AG10803 (cell line): ENCODE measurements around the gene TRIM52.
A peak's percentile ranks its signal among the peaks of the same experiment; 100 is the strongest.

Experiments
- DNase-seq: peaks from one replicate; pipeline ENCODE4 v3.0.0; 2010; ENCODE audit warnings: low read depth
- H3K4me3 ChIP-seq: 2 replicates; pipeline ENCODE4 v1.5.1; 2011; ENCODE audit warnings: mild to moderate bottlenecking, low read length, control low read depth
- CTCF ChIP-seq: conservative IDR thresholded peaks from 2 replicates; pipeline ENCODE4 v1.5.1; 2011; ENCODE audit warnings: mild to moderate bottlenecking, low read length, control low read depth, inconsistent platforms

The TRIM52 gene

DNA sequence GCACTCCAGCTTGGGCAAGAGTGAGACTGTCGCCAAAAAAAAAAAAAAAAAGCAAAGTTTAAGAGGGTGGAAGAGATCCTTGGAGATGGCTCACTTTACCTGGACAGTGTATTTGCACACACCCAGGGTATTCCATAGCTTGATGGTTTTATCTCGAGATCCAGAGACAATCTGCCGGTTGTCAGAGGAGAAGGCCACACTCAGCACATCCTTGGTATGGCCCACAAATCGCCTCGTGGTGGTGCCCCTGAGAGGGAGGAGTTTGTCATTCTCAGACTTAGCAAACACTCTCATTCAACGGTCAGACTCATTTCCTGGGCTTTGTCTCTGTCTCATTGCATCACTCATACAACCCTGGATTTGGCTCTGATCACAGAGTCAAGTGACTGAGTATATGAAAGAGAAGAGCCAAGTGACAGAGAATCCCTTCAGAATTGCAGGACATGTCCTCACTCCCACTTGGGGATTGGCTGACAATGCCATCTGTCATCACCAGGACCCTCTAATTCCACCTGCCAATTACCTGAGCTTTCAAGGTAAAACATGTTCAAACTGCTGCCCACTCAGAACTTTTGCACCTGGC is 19.5 kb downstream of the TRIM52 start:
- DNase-seq = peak; percentile 85
- H3K4me3 ChIP-seq = peak overlapping the region; percentile 98
- TF ChIP-seq CTCF = 0 out of 2 replicates have a peak, but pooled peaks have one; percentile 12

DNA sequence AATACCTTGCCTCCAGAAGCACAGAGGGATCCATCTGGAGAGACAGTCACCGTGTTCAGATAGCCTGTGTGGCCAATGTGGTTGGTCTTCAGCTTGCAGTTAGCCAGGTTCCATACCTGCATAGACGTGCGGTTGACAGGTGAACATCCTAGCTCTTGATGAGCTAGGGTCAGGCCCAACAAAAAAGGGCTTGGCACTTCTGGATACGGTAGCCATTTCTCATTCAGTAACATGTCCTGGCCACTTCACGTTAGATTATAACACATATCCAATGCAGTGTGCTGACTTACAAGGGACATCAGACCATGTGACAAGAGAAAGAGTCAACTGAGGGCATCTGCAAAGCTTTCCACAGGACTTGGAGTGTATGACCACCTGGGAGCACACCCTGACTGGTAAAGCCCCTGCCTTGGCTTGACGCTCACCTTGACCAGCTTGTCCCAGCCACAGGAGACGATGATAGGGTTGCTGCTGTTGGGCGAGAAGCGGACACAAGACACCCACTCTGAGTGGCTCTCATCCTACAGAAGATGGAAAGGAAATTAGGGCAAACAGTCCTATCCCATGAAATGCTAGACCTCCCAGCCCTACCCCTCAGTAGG is 21.8 kb downstream of the TRIM52 start:
- no peak for DNase-seq
- H3K4me3 ChIP-seq = no peak overlapping the region
- no peak for TF ChIP-seq CTCF

- no peak for TF ChIP-seq CTCF
- no peak overlapping the region for H3K4me3 ChIP-seq
- no peak for DNase-seq
Measured at GRCh38 chr5:181237729-181238385, 23.1 kb downstream of the TRIM52 start.

DNA sequence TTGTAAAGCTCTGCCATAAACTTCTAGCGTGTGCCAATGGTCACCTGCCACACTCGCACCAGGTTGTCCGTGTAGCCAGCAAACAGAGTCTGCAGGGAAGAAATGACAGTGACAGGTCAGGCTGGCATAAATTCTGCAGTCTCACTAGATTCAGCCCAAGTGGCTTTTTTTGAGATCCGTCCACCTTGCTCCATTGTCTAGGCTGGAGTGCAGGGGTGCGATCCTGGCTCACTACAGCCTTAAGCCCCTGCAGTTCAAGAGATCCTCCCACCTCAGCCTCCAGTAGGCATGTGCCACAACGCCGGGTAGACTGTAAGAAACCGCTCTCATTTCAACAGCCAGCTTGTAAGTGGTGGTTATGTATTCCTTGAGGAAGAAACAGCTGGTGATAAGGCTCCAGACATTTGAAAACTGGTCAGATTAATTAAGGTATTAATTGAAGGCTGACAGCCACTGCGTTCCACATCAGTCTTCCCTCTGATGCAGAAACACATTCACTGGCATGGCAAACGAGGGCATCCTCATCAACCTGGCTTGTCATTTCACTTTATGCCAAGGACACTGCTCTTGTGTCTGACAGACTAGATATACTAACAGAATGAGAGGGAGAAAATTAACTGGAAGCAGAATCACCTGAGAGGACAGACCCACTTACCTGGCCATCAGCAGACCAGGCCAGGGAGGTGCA is 23.8 kb downstream of the TRIM52 start:
- no peak overlapping the region for H3K4me3 ChIP-seq
- TF ChIP-seq CTCF = no peak
- DNase-seq = no peak

DNA sequence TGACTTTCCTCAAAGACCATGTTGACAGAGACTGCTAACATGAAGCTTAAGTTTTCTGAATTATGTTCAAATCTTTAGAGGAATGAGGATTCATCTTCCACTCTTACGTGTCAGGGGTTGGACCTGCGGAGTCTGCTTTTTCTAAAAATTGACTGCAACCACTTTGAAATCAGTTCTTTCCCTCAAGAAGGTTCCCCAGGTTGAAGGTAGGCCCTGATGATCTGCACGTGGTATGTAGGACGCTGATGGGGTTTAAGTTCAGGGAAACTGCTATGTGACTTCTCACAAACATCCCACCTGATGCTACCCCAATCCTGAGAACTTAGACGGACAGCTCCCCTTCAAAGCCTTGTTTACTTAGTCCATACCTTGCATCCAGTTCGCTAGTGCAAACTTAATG is 24.5 kb downstream of the TRIM52 start:
- H3K4me3 ChIP-seq = no peak overlapping the region
- DNase-seq = no peak
- no peak for TF ChIP-seq CTCF

GRCh38 chr5:181235689-181236366 is 25.1 kb downstream of the TRIM52 start:
- DNase-seq = no peak
- no peak overlapping the region for H3K4me3 ChIP-seq
- no peak for TF ChIP-seq CTCF
